HepG2 (cell line): ENCODE measurements around the gene SGK1. TPM values are rescaled to one million over a fixed set of nuclear protein-coding genes. Genes with fewer than 3 reads are reported as not detected.
A peak's percentile ranks its signal among the peaks of the same experiment; 100 is the strongest.
"Not testable (repeated sequence)": the region's sequence is repeated elsewhere in the genome, so short reads cannot be mapped to it uniquely, and the experiment has no call there.

Source experiments
- ATAC-seq: fragments of 200-7000 bp; cut with Tn5 transposase; 3 replicates; pipeline ENCODE4 v1.9.1; 2020; ENCODE audit warnings: mild to moderate bottlenecking, moderate library complexity
- BruUV-seq: library from RNA; stranded (reverse); fragments of 400-500 nt; replicated peaks from 2 replicates; lab custom pipeline; 2021; lab: Mats Ljungman, UMichigan
- CTCF ChIA-PET: fragments of 300-600 bp; formaldehyde crosslinking; extraction: SDS; loops from one replicate; lab custom pipeline; 2021; ENCODE audit warnings: low total read pairs, inconsistent platforms, low intra/inter-chr PET ratio; lab: Yijun Ruan, JAX
- POLR2A ChIA-PET: fragments of 350-600 bp; sonication (Branson Sonifier 250); formaldehyde crosslinking; loops from one replicate; lab custom pipeline; 2020; ENCODE audit warnings: antibody characterized with exemption, inconsistent platforms; lab: Yijun Ruan, JAX
- DNase-seq: peaks from one replicate; pipeline ENCODE4 v3.0.0-alpha.2; 2015; ENCODE audit warnings: low spot score
- FAIRE-seq: peaks from 3 replicates; lab custom pipeline; 2011; peaks lifted over from hg19 to GRCh38; lab: Jason Lieb, UNC
- H2AFZ ChIP-seq: one replicate; pipeline ENCODE4 v1.6.1; 2011; ENCODE audit warnings: low read length, inconsistent platforms
- H3K27ac ChIP-seq: fragments of 300-600 bp; 3 replicates; pipeline ENCODE4 v1.8.0; 2011; ENCODE audit warnings: mixed run types, mild to moderate bottlenecking, mixed read lengths, low read length, inconsistent platforms; ENCODE audit not compliant: insufficient read depth; ENCODE audit errors: extremely low read length
- H3K27me3 ChIP-seq, 2 experiments: fragments of 200-600 bp in 1 of 2; 2 replicates in 1 of 2; 3 replicates in 1 of 2; pipeline versions ENCODE4 v1.6.0 to v1.8.0; 2011; ENCODE audit warnings: low read length in 2 of 2, mild to moderate bottlenecking in 2 of 2, moderate library complexity in 2 of 2, inconsistent platforms in 1 of 2; ENCODE audit not compliant: insufficient read depth in 2 of 2, control insufficient read depth in 1 of 2
- H3K36me3 ChIP-seq, 2 experiments: fragments of 200-600 bp in 1 of 2; replicated peaks in 1 of 2; 2 replicates in 1 of 2; 3 replicates in 1 of 2; pipeline versions ENCODE4 v1.5.1 to v1.8.0; 2011; ENCODE audit warnings: low read length in 2 of 2, inconsistent platforms in 1 of 2; ENCODE audit not compliant: insufficient read depth in 2 of 2, control insufficient read depth in 1 of 2
- H3K4me1 ChIP-seq: 2 replicates; pipeline ENCODE4 v1.5.1; 2012; ENCODE audit warnings: low read length, inconsistent platforms; ENCODE audit not compliant: insufficient read depth
- H3K4me2 ChIP-seq: 2 replicates; pipeline ENCODE4 v1.6.0; 2011; ENCODE audit warnings: low read depth, low read length, inconsistent platforms
- H3K4me3 ChIP-seq, 3 experiments: fragments of 200-600 bp in 1 of 3; sonication (generic), shearing (Covaris generic) in 1 of 3; replicated peaks in 1 of 3; 2 replicates each; pipeline ENCODE4 v1.5.1; 2011 to 2016; ENCODE audit warnings: low read length in 3 of 3, inconsistent platforms in 2 of 3, low read depth in 2 of 3, mild to moderate bottlenecking in 2 of 3, control low read depth in 1 of 3, mixed read lengths in 1 of 3; ENCODE audit not compliant: insufficient read depth in 1 of 3
- H3K79me2 ChIP-seq: one replicate; pipeline ENCODE4 v1.6.1; 2011; ENCODE audit warnings: low read length, inconsistent platforms; ENCODE audit not compliant: insufficient read depth
- H3K9ac ChIP-seq: 2 replicates; pipeline ENCODE4 v1.6.0; 2011; ENCODE audit warnings: mild to moderate bottlenecking, low read depth, low read length, inconsistent platforms; ENCODE audit not compliant: insufficient read depth
- H3K9me3 ChIP-seq: 2 replicates; pipeline ENCODE4 v1.5.1; 2012; ENCODE audit warnings: mild to moderate bottlenecking, low read length
- H4K20me1 ChIP-seq: 2 replicates; pipeline ENCODE4 v1.6.0; 2011; ENCODE audit warnings: inconsistent platforms, mild to moderate bottlenecking, low read length, moderate library complexity; ENCODE audit not compliant: insufficient read depth
- EP300 ChIP-seq, 3 experiments: sonication (generic) in 1 of 3; formaldehyde crosslinking in 1 of 3; IDR thresholded peaks; 2 replicates each; pipeline versions ENCODE4 v1.5.1 to v1.6.1; 2011 to 2020; ENCODE audit warnings: low read depth in 2 of 3, low read length in 2 of 3, borderline replicate concordance in 1 of 3, improper control_type of control experiment in 1 of 3, mild to moderate bottlenecking in 1 of 3, missing genetic modification reagents in 1 of 3, moderate library complexity in 1 of 3
- GATA4 ChIP-seq: sonication (generic); IDR thresholded peaks from 2 replicates; pipeline ENCODE4 v1.6.1; 2016; ENCODE audit warnings: antibody characterized with exemption, low read depth, borderline replicate concordance
- MED1 ChIP-seq: sonication (generic); formaldehyde crosslinking; IDR thresholded peaks from 2 replicates; pipeline ENCODE4 v1.4.0; 2020; ENCODE audit warnings: missing genetic modification reagents
- MTF2 ChIP-seq: sonication (generic); formaldehyde crosslinking; IDR thresholded peaks from 2 replicates; pipeline ENCODE4 v1.5.0; 2020; ENCODE audit warnings: missing genetic modification reagents, borderline replicate concordance
- NFIB ChIP-seq: sonication (generic); formaldehyde crosslinking; IDR thresholded peaks from 2 replicates; pipeline ENCODE4 v1.9.0; 2021; ENCODE audit warnings: missing genetic modification reagents, mild to moderate bottlenecking, borderline replicate concordance
- PHF8 ChIP-seq: sonication (generic); formaldehyde crosslinking; IDR thresholded peaks from 2 replicates; pipeline ENCODE4 v1.5.0; 2020; ENCODE audit warnings: missing genetic modification reagents
- SMYD3 ChIP-seq: sonication (generic); formaldehyde crosslinking; IDR thresholded peaks from 2 replicates; pipeline ENCODE4 v1.8.1; 2023; ENCODE audit warnings: mild to moderate bottlenecking, missing genetic modification reagents
- TCF12 ChIP-seq, 2 experiments: fragments of 450-650 bp in 1 of 2; sonication (generic) in 1 of 2; formaldehyde crosslinking in 1 of 2; IDR thresholded peaks; 2 replicates each; pipeline versions ENCODE4 v1.6.1 to v1.8.0; 2017 to 2022; ENCODE audit warnings: antibody characterized with exemption in 1 of 2, mild to moderate bottlenecking in 1 of 2, missing genetic modification reagents in 1 of 2, moderate library complexity in 1 of 2
- WGBS: methylation state at CpG from one replicate; pipeline ENCODE4 v1.1.6; 2017; ENCODE audit warnings: low lambda C conversion rate; 5-methylcytosine and 5-hydroxymethylcytosine counted together
- in situ Hi-C: cut with HindIII; loops from 2 replicates; pipeline ENCODE4 v1.10.0; 2017; ENCODE audit warnings: low pct_unique_long_range_greater_than_20kb; ENCODE audit not compliant: extremely low pct_ligation_motif_present
- intact Hi-C: fragments of 100-400 bp; cut with micrococcal nuclease; formaldehyde crosslinking; loops from one replicate; pipeline ENCODE4 v1.10.0; 2022; ENCODE audit not compliant: unreplicated experiment
- polyA plus RNA-seq, 8 experiments: library from polyadenylated mRNA; depleted of rRNA in 3 of 8; stranded (reverse) in 7 of 8; unstranded in 1 of 8; fragments of >200 nt; fragmentation: Illumina TruSeq in 4 of 8; extraction: Trizol in 4 of 8; gene quantifications; 2 replicates each; pipeline versions ENCODE4 v1.2.1 to v1.2.3, GENCODE V29; 2011 to 2016; ENCODE audit warnings: low read depth in 4 of 8, missing spikeins in 1 of 8, mixed read lengths in 1 of 8; ENCODE audit not compliant: insufficient read depth in 1 of 8
- total RNA-seq, 5 experiments: library from RNA; depleted of rRNA; stranded (reverse); fragments of >200 nt; fragmentation: Illumina TruSeq; extraction: Trizol; gene quantifications; 2 replicates each; pipeline ENCODE4 v1.2.3, GENCODE V29; 2016; ENCODE audit warnings: low read depth in 1 of 5
- TF ChIP-seq, protein P1 (sequence below): IDR thresholded peaks from 2 replicates; pipeline ENCODE4 v1.6.1; 2012; ENCODE audit warnings: inconsistent platforms

SGK1 gene
- total and polyA plus RNA-seq, 2 of the 13 experiments (the other 11 are each of a cell fraction or from before 2014, with no cell fraction given) = 56.1 to 56.2 TPM

GRCh38 chr6:134235937-134236751, 81.8 kb downstream of the SGK1 start (continued):
- TF ChIP-seq NFIB (CRISPR knock-in tag) (no peak), SMYD3 (CRISPR knock-in tag) (no peak), MTF2 (CRISPR knock-in tag) (no peak), PHF8 (no peak), MED1 (CRISPR knock-in tag) (peak; percentile 20; the same call in 1 of the 2 replicates), TCF12 (IDR thresholded peaks at IDR 0.05) (no peak), TCF12 (CRISPR knock-in tag; IDR thresholded peaks at IDR 0.05) (no peak), EP300 (IDR thresholded peaks at IDR 0.05; ENCODE audit: low read depth in 2 of 2, low read length in 2 of 2) (peak in 1 of 2 experiments; percentile 48; a peak in 1 of 4 replicates), EP300 (CRISPR knock-in tag; IDR thresholded peaks at IDR 0.05; ENCODE audit: borderline replicate concordance) (no peak), GATA4 (no peak)
- TF ChIP-seq, protein P1, sequence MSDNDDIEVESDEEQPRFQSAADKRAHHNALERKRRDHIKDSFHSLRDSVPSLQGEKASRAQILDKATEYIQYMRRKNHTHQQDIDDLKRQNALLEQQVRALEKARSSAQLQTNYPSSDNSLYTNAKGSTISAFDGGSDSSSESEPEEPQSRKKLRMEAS = no peak

DNA sequence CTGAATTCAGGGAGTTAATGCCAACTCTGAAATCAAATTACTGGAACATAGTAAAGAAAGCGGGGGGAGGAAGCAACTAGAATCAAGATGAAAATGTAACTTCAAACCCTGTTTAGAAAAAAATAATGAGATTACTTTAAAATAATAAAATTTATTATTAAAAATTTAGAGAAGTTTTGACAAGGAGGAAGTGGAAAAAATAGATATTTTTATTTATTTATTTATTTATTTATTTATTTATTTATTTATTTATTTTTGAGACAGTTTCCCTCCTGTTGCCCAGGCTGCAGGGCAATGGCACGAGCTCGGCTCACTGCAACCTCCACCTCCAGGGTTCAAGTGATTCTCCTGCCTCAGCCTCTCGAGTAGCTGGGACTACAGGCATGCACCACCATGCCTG, 82.6 kb downstream of the SGK1 start:
- H3K4me3 ChIP-seq, ATAC-seq, intact Hi-C loops, in situ Hi-C loops, H2AFZ ChIP-seq, H3K27me3 ChIP-seq, H3K36me3 ChIP-seq, H3K4me2 ChIP-seq, H4K20me1 ChIP-seq, BruUV-seq, DNase-seq, H3K27ac ChIP-seq, CTCF ChIA-PET, H3K9ac ChIP-seq, H3K79me2 ChIP-seq, H3K9me3 ChIP-seq, FAIRE-seq: not testable (repeated sequence)
- POLR2A ChIA-PET = interaction anchor here (1.1 kb wide), 1 partner anchor 12 kb away, joined by 3 read pairs; no protein-coding TSS in a partner anchor
- WGBS = 60% methylated on average over 4 of the region's 4 CpGs
- H3K4me1 ChIP-seq = peaks cover 19% of the 10 kb centered on the region; the same call in 1 of the 2 replicates
